GM10248 (cell line): ENCODE data around the gene TIMM29.

Source experiments
- CTCF ChIA-PET: fragments of 300-600 bp; sonication (Branson Sonifier 250); formaldehyde crosslinking; extraction: SDS; loops from one replicate; lab custom pipeline; 2021; ENCODE audit warnings: antibody characterized with exemption; lab: Yijun Ruan, JAX
- POLR2A ChIA-PET: fragments of 350-650 bp; sonication (Branson Sonifier 250); formaldehyde crosslinking; extraction: SDS; loops from one replicate; lab custom pipeline; 2020; ENCODE audit warnings: antibody characterized with exemption; lab: Yijun Ruan, JAX
- DNase-seq: peaks from one replicate; pipeline ENCODE4 v3.0.0; 2012; ENCODE audit errors: extremely low spot score
- CTCF ChIP-seq: IDR thresholded peaks from 2 replicates; pipeline ENCODE4 v1.5.1; 2012; ENCODE audit warnings: mild to moderate bottlenecking, low read depth; ENCODE audit errors: extremely low read depth, missing control alignments, control extremely low read depth

Gene TIMM29

GRCh38 chr19:10966809-10967208 is 38.2 kb downstream of the TIMM29 start:
- ChIA-PET CTCF (interaction anchor here (0.8 to 2.5 kb wide), 5 partner anchors 8 to 30 kb away, joined by 3 to 9 read pairs (median 3); no protein-coding TSS in a partner anchor), POLR2A (no interaction called here)
- DNase-seq = no peak
- no peak for TF ChIP-seq CTCF

- CTCF ChIA-PET = interaction anchor here (1.0 to 1.6 kb wide), 4 partner anchors 10 to 32 kb away, joined by 4 to 5 read pairs (median 5); no protein-coding TSS in a partner anchor
- POLR2A ChIA-PET = interaction anchor here (0.7 kb wide), 1 partner anchor 49 kb away, joined by 3 read pairs; no protein-coding TSS in a partner anchor
- no peak for DNase-seq
- no peak for TF ChIP-seq CTCF
Measured at GRCh38 chr19:10968527-10969135, 40.0 kb downstream of the TIMM29 start.

GRCh38 chr19:10971107-10971726 is 42.6 kb downstream of the TIMM29 start:
- DNase-seq = no peak
- no peak for TF ChIP-seq CTCF
- ChIA-PET CTCF (interaction anchor here (1.1 kb wide), 1 partner anchor 100 kb away, joined by 3 read pairs; the partner anchor contains the start of gene CARM1), POLR2A (interaction anchor here (0.7 kb wide), 1 partner anchor 15 kb away, joined by 3 read pairs; no protein-coding TSS in a partner anchor)

- POLR2A ChIA-PET = no interaction called here
- CTCF ChIA-PET = interaction anchor here (0.9 to 3.4 kb wide), 6 partner anchors 9 to 60 kb away, joined by 3 to 11 read pairs (median 4); partner anchors contain the start of gene SMARCA4
- DNase-seq = no peak
- TF ChIP-seq CTCF = no peak
Measured at GRCh38 chr19:10975374-10976130, 46.9 kb downstream of the TIMM29 start.

- ChIA-PET POLR2A (no interaction called here), CTCF (interaction anchor here (0.9 to 3.4 kb wide), 4 partner anchors 12 to 60 kb away, joined by 3 to 11 read pairs (median 7); no protein-coding TSS in a partner anchor)
- no peak for DNase-seq
- TF ChIP-seq CTCF = no peak
Measured at GRCh38 chr19:10976131-10976892, 47.7 kb downstream of the TIMM29 start.
